ENCODE data around the gene CORIN. TPM values are rescaled to one million over a fixed set of nuclear protein-coding genes. Genes with fewer than 3 reads are reported as not detected.

Gene CORIN
- total RNA-seq, 1 experiment from 2014 or later, result 0.07 TPM

- no peaks in the 10 kb centered on the region for H3K27me3 Mint-ChIP-seq (ENCODE audit: unreplicated experiment)
- TF ChIP-seq CTCF (IDR thresholded peaks at IDR 0.05; ENCODE audit: unreplicated experiment), result peak; percentile 20
- no peaks in the 10 kb centered on the region for H3K9me3 Mint-ChIP-seq (ENCODE audit: low read depth, unreplicated experiment)
- no peak overlapping the region for H3K27ac Mint-ChIP-seq (ENCODE audit: unreplicated experiment)
- intact Hi-C loops (cut with micrococcal nuclease; ENCODE audit: unreplicated experiment), result loop anchor here (1.0 to 10.0 kb wide), 4 partner anchors 131 to 439 kb away; no protein-coding TSS in a partner anchor
- H3K36me3 Mint-ChIP-seq (ENCODE audit: insufficient read depth, unreplicated experiment), result no peaks in the 10 kb centered on the region
- no TSS peak for BruUV-seq (replicated peaks)
- DNase-seq, result no peak
- no peak overlapping the region for H3K4me3 Mint-ChIP-seq (ENCODE audit: low read depth, unreplicated experiment)
- CTCF ChIA-PET, result interaction anchor here (0.5 to 1.2 kb wide), 6 partner anchors 13 to 403 kb away, joined by 3 to 28 read pairs (median 4); partner anchors contain the start of gene CORIN
- peaks cover 6% of the 10 kb centered on the region for H3K4me1 Mint-ChIP-seq (ENCODE audit: low read depth, unreplicated experiment)
Measured at GRCh38 chr4:47705326-47705981, 132.4 kb downstream of the CORIN start.

GRCh38 chr4:47704693-47705325, 133.1 kb downstream of the CORIN start:
- peak; percentile 42 for DNase-seq
- H3K4me1 Mint-ChIP-seq (ENCODE audit: low read depth, unreplicated experiment), result peaks cover 6% of the 10 kb centered on the region
- no peak overlapping the region for H3K4me3 Mint-ChIP-seq (ENCODE audit: low read depth, unreplicated experiment)
- no peak overlapping the region for H3K27ac Mint-ChIP-seq (ENCODE audit: unreplicated experiment)
- CTCF ChIA-PET, result interaction anchor here (0.5 to 1.2 kb wide), 6 partner anchors 13 to 404 kb away, joined by 3 to 28 read pairs (median 4); partner anchors contain the start of gene CORIN
- H3K27me3 Mint-ChIP-seq (ENCODE audit: unreplicated experiment), result no peaks in the 10 kb centered on the region
- TF ChIP-seq CTCF (IDR thresholded peaks at IDR 0.05; ENCODE audit: unreplicated experiment), result no peak
- no peaks in the 10 kb centered on the region for H3K36me3 Mint-ChIP-seq (ENCODE audit: insufficient read depth, unreplicated experiment)
- no TSS peak for BruUV-seq (replicated peaks)
- intact Hi-C loops (cut with micrococcal nuclease; ENCODE audit: unreplicated experiment), result loop anchor here (1.0 to 10.0 kb wide), 4 partner anchors 131 to 440 kb away; no protein-coding TSS in a partner anchor
- H3K9me3 Mint-ChIP-seq (ENCODE audit: low read depth, unreplicated experiment), result no peaks in the 10 kb centered on the region

- Mint-ChIP-seq H3K36me3 (ENCODE audit: insufficient read depth, unreplicated experiment) (no peaks in the 10 kb centered on the region), H3K27me3 (ENCODE audit: unreplicated experiment) (no peaks in the 10 kb centered on the region), H3K4me1 (ENCODE audit: low read depth, unreplicated experiment) (peaks cover 6% of the 10 kb centered on the region), H3K27ac (ENCODE audit: unreplicated experiment) (no peak overlapping the region), H3K9me3 (ENCODE audit: low read depth, unreplicated experiment) (no peaks in the 10 kb centered on the region), H3K4me3 (ENCODE audit: low read depth, unreplicated experiment) (no peak overlapping the region)
- no peak for DNase-seq
- intact Hi-C loops (cut with micrococcal nuclease; ENCODE audit: unreplicated experiment), result loop anchor here (2.0 to 10.0 kb wide), 3 partner anchors 227 to 441 kb away; no protein-coding TSS in a partner anchor
- no TSS peak for BruUV-seq (replicated peaks)
- no peak for TF ChIP-seq CTCF (IDR thresholded peaks at IDR 0.05; ENCODE audit: unreplicated experiment)
- CTCF ChIA-PET, result interaction anchor here (1.9 kb wide), 1 partner anchor 133 kb away, joined by 7 read pairs; no protein-coding TSS in a partner anchor
Measured at GRCh38 chr4:47703956-47704355, 133.9 kb downstream of the CORIN start.

GRCh38 chr4:47703008-47703407, 134.9 kb downstream of the CORIN start:
- no peak overlapping the region for H3K27ac Mint-ChIP-seq (ENCODE audit: unreplicated experiment)
- no peak for DNase-seq
- peaks cover 6% of the 10 kb centered on the region for H3K4me1 Mint-ChIP-seq (ENCODE audit: low read depth, unreplicated experiment)
- H3K4me3 Mint-ChIP-seq (ENCODE audit: low read depth, unreplicated experiment), result no peak overlapping the region
- intact Hi-C loops (cut with micrococcal nuclease; ENCODE audit: unreplicated experiment), result loop anchor here (10.0 kb wide), 1 partner anchor 442 kb away; no protein-coding TSS in a partner anchor
- no peaks in the 10 kb centered on the region for H3K36me3 Mint-ChIP-seq (ENCODE audit: insufficient read depth, unreplicated experiment)
- no peaks in the 10 kb centered on the region for H3K27me3 Mint-ChIP-seq (ENCODE audit: unreplicated experiment)
- CTCF ChIA-PET, result interaction anchor here (1.9 kb wide), 1 partner anchor 134 kb away, joined by 7 read pairs; no protein-coding TSS in a partner anchor
- no peaks in the 10 kb centered on the region for H3K9me3 Mint-ChIP-seq (ENCODE audit: low read depth, unreplicated experiment)
- BruUV-seq (replicated peaks), result no TSS peak
- TF ChIP-seq CTCF (IDR thresholded peaks at IDR 0.05; ENCODE audit: unreplicated experiment), result no peak
